ENCODE measurements around the gene CYBRD1.
A peak's percentile ranks its signal among the peaks of the same experiment; 100 is the strongest.
"Not testable (repeated sequence)": the region's sequence is repeated elsewhere in the genome, so short reads cannot be mapped to it uniquely, and the experiment has no call there.

CYBRD1 gene

DNA sequence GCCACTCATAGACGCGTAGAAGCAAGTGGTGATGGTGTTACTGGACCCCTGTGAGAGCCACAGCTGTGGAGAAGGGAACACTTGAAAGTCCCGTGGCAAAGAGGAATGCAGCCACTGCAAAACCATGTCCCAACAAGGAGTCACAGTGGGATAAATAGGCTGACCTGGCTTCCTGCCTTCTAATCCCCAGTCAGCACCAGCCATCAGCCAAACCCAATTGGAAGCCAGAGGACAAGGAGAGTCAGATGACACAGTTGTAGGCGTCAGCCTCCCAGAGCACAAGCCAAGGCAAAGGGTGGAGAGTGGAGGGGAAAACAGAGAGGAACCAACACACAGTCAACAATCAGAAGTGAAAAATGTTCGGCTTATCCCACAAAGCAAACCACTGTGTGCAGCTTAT lies 5.5 kb upstream of the CYBRD1 start:
- peak in 1 of 4 experiments; percentile 15 for DNase-seq

- no peak for DNase-seq
Observed at GRCh38 chr2:171520471-171520870, 1.8 kb upstream of the CYBRD1 start.

DNA sequence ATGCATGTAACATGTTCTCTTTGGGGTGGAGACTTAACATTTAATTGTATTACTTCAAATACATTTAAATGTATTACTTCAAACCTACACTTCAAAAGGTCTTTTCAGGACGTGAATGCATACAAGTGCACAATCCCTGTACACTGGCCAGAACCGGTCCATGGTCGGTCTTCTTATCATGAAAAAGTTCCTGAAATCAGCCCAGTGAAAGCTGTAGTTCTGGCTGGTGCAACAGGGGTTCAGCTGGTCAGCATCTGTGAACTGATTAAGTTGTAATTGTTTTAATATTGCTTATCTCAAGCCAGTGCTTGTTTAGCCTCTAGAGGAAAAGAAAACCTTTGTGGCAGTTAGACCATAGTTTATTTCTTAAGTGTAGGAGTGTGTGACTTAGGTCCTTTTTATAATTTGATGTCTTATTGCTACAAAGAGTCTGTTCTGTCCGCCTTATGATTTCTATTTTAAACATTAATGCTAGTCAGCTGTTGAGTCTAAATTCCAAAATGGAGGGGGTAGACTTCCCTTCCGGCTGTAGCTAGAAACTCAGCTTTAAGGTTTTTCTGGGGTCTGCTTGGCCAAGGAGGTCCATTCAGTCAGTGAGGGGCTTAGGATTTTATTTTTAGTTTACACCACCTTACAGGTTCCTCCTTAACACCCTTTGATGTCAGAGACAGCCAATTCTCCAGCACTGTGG lies 768 bp upstream of the CYBRD1 start:
- DNase-seq: no peak

- DNase-seq: peak in 3 of 4 experiments; percentile 14 to 52 (median 28)
Observed at GRCh38 chr2:171522788-171523087, 464 bp downstream of the CYBRD1 start.

GRCh38 chr2:171523088-171524017 lies 1.1 kb downstream of the CYBRD1 start:
- peak; percentile 69 to 87 (median 80) for DNase-seq

GRCh38 chr2:171524018-171524401 lies 1.7 kb downstream of the CYBRD1 start:
- DNase-seq: peak in 3 of 4 experiments; percentile 16 to 25 (median 21)

- peak in 2 of 4 experiments; percentile 21 to 32 for DNase-seq
Observed at GRCh38 chr2:171529914-171530313, 7.6 kb downstream of the CYBRD1 start.

DNA sequence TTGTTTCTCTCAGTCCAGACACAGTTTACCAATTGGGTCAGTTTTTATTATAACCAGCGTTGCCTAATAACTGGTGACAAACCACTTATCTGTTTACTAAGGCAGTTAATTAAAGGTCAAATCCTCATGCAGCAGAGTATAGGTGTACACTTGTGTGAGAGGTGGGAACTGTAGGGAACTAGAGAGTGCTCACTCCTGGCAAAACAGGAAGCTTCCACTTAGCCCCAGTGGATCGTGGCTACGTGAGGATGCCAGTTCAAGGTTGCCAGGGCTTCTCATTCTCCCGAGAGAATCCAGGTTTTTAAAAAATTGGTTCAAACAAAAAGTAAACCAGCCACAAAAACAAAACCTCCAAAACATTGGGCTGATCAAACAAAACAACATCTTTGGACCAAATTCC lies 8.1 kb downstream of the CYBRD1 start:
- DNase-seq: peak in 1 of 4 experiments; percentile 9

- DNase-seq: not testable (repeated sequence)
Observed at GRCh38 chr2:171530859-171531258, 8.6 kb downstream of the CYBRD1 start.

DNA sequence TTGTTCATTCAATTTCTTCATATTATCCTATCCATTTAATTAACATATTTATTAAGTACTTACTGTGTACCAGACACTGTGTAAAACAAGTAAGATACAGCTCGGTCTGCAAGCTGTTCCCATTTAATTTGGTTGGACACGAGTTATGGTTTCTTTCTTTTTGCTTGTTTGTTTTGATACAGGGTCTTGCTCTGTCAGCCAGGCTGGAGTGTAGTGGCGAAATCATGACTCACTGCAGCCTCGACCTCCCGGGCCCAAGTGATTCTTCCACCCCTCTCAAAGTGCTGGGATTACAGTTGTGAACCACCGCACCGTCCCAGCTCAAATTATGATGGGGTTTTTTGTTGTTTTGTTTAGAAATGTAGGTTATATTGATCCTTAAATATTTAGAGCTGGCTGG lies 9.0 kb downstream of the CYBRD1 start:
- peak in 3 of 4 experiments; percentile 17 to 44 (median 32) for DNase-seq

- DNase-seq: peak in 2 of 4 experiments; percentile 30 to 37
Observed at GRCh38 chr2:171531836-171532450, 9.7 kb downstream of the CYBRD1 start.

DNA sequence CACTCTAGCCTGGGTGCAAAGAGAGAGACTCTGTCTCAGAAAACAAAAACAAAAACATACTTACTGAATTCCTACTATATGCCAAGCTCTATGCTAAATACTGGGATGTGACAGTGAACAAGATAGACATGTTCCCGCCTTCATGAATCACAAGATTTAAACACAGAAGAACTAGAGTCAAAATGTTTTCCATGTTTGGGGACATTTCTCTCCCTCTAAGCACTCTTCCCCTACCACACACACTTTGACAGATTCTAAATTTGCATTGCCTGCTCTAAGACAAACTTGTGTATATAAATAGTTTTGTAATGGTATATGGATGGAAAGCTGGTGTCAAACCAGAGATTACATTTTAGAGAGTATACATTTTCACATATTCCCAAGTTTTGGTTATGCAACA lies 11.1 kb downstream of the CYBRD1 start:
- DNase-seq: no peak

DNA sequence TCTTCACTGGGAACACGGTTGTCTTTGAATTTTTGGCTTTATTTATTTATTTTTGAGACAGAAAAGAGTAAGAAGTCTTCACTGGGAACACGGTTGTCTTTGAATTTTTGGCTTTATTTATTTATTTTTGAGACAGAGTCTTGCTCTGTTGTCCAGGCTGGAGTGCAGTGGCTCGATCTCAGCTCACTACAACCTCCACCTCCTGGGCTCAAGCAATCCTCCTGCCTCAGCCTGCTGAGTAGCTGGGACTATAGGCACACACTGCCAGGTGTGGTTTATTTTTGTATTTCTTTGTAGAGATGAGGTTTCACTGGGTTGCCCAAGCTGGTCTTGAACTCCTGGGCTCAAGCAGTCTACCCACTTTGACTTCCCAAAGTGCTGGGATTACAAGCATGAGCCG lies 13.3 kb downstream of the CYBRD1 start:
- not testable (repeated sequence) for DNase-seq

DNA sequence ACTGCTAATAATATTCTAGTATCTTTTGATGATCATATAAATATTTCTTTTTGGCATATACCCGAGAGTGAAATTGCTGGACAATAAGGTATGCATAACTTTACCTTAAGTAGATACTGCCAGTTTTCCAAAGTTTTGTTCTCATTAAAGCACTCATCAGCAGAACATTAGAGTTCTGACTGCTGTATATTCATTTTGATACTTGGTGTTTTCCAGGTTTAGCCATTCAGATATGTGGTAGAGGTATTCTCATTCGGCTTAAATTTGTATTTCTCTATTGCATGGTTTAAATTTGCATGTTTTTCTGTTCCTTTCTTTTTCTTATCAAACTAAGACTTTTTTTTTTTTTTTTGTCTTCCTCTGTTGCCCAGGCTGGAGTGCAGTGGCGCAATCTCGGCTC lies 18.2 kb downstream of the CYBRD1 start:
- no peak for DNase-seq

DNA sequence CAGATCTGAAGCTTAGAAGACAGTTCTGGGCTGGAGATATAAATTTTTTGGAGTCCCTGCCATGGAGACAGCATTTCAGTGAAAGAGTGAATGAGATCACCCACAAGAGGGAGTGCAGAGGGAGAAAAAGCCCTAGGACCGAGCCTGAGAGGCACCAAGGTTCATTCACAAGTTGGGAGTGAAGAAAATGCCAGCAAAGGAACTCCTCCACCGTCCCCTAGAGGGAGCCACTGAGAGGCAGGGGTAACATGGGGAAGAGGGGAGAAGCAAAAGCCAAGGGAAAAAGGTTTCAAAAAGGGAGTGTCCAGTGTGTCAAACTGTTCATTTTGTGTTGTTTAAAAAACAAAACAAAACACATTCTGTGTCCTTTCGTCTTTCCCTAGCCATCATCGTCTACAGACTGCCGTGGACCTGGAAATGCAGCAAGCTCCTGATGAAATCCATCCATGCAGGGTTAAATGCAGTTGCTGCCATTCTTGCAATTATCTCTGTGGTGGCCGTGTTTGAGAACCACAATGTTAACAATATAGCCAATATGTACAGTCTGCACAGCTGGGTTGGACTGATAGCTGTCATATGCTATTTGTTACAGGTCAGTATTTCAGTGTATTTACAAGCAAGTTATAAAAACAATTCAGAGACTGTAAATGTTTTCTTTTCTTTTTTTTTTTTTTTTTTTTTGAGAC lies 19.1 kb downstream of the CYBRD1 start:
- DNase-seq: peak in 3 of 4 experiments; percentile 34 to 41 (median 35)

DNA sequence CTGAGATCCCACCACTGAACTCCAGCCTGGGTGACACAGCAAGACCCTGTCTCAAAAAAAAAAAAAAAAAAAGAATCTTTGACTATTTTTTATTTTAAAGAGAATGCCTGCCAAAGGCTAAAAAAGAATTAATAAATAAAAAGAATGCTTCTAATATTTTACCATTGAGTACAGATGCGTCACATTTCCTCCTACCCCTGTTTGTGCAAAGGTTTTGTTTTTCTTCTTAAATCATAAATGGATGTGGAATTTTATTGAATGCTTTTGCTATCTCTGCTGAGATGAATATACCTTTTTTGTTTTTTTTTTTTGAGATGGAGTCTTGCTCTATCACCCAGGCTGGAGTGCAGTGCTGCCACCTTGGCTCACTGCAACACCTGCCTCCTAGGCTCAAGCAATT lies 22.8 kb downstream of the CYBRD1 start:
- no peak for DNase-seq

- DNase-seq: peak in 1 of 4 experiments; percentile 5
Observed at GRCh38 chr2:171547256-171547655, 25.0 kb downstream of the CYBRD1 start.

DNA sequence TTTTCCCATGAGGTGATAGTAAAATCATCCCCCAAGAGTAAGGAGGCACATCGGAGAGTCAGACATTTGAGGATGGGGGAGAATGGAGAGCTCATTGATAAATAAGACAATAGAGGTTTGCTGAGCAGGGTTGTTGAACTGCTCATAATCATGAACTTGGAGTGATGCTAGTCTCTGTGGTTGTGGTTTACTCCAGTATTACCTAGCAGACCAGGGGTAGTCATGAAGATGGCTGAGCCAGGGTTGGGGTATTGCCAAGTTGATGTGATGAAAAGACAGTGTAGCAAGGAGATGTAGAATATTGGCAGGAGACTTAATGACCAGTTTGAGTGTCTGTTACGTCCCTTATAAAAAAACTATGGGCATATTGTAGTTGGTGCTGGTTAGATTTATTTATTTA lies 25.4 kb downstream of the CYBRD1 start:
- DNase-seq: no peak

- no peak for DNase-seq
Observed at GRCh38 chr2:171550613-171551012, 28.3 kb downstream of the CYBRD1 start.

DNA sequence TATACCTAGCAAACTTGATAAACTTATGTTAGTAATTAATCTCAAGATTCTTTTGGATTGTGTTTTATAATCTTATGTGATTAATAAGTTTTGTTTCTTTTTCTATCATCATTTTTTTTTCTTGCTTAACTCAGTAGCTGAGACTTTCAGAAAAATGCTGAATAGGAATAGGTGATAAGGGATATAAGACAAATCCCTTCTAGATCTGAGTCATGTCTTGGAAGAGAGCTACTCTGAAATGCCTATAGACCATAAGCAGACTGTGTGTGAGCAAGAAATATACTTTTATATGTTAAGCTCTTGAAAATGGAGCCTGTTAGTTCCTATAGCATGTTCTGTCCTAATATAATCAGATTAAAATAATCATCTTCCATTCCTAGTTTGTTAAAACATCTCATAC lies 29.6 kb downstream of the CYBRD1 start:
- DNase-seq: no peak

- no peak for DNase-seq
Observed at GRCh38 chr2:171553236-171553635, 31.0 kb downstream of the CYBRD1 start.

DNA sequence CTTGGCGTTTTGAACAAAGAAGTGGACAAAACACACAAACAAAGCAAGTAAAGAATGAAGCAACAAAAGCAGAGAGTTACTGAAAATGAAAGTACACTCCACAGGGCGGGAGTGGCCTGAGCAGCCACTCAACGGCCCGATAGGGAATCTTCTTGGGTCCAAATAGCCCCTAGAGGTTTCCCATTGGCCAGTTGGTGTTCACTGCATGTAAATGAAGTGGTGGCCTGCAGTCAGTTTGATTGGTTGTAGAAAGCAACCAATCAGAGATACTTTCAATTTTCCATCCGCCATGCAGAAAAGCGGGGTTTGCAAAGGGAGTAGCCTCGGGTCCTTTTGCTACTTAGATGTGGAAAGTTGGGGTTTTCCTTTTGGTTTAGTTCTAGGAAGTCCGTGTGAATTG lies 31.6 kb downstream of the CYBRD1 start:
- DNase-seq: no peak

Measured in suppressor macrophage (primary cell).